OCI-LY7 (cell line): ENCODE measurements around the gene RBP5.

Experiments used
- EZH2phosphoT487 ChIP-seq: fragments of 200-600 bp; sonication (generic); IDR thresholded peaks from 2 replicates; pipeline ENCODE4 v1.6.1; 2018; ENCODE audit warnings: low read depth, borderline replicate concordance, mild to moderate bottlenecking, mixed run types, antibody characterized with exemption, low read length, moderate library complexity, mixed read lengths
- TF ChIP-seq, protein P1 (sequence below): fragments of 200-600 bp; sonication (generic); conservative IDR thresholded peaks from 2 replicates; pipeline ENCODE4 v1.5.1; 2014; ENCODE audit warnings: mild to moderate bottlenecking, antibody characterized with exemption, low read length, moderate library complexity, mixed read lengths

DNA sequence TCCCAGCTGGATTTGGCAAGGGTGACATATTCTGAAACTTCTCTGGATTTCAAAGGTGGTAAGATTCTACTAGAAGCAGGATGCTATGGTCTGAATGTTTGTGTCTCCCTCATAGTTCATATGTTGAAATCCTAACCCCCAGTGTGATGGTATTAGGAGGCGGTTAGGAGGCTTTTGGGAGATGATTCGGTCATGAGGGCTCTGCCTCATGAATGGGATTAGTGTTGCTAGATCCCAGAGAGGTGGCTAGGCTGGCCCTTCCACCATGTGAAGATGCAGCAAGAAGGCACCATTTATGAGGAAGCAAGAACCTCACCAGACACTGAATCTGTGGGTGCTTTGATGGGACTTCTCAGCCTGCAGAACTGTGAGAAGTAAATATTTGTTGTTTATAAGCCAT, 49.8 kb upstream of the RBP5 start:
- TF ChIP-seq, protein P1, sequence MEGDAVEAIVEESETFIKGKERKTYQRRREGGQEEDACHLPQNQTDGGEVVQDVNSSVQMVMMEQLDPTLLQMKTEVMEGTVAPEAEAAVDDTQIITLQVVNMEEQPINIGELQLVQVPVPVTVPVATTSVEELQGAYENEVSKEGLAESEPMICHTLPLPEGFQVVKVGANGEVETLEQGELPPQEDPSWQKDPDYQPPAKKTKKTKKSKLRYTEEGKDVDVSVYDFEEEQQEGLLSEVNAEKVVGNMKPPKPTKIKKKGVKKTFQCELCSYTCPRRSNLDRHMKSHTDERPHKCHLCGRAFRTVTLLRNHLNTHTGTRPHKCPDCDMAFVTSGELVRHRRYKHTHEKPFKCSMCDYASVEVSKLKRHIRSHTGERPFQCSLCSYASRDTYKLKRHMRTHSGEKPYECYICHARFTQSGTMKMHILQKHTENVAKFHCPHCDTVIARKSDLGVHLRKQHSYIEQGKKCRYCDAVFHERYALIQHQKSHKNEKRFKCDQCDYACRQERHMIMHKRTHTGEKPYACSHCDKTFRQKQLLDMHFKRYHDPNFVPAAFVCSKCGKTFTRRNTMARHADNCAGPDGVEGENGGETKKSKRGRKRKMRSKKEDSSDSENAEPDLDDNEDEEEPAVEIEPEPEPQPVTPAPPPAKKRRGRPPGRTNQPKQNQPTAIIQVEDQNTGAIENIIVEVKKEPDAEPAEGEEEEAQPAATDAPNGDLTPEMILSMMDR, result no peak
- no peak for TF ChIP-seq EZH2phosphoT487
